GM18505 (cell line): Measurements from ENCODE around the gene SEMA3A.

Source experiments
- ATAC-seq: cut with Tn5 transposase; IDR thresholded peaks from one replicate; pipeline ENCODE4 v1.9.1; 2021; ENCODE audit not compliant: unreplicated experiment
- POLR2A ChIP-seq: IDR thresholded peaks from 4 replicates; pipeline ENCODE4 v1.6.1; 2011; ENCODE audit warnings: borderline replicate concordance; ENCODE audit not compliant: insufficient read depth, insufficient read length; ENCODE audit errors: extremely low read depth

SEMA3A gene

DNA sequence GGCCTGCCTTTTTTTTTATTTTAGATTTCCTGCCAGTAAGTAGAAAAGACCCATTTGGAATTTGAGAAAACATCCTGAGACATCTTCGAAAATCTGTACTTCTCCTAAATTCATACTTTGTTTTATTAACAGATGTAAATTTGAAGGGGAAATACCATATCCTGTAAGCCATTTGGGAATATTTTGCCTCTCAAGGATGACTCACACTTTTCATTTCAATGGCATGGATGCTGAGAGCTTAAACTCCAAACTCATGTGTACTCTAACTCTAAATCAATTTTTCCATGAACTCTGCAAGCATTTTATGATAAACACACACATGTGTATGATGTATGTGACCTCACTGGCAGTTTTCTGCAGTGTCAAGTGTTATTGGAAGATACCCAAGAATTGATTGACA is 89.0 kb downstream of the SEMA3A start:
- ATAC-seq: no peak

DNA sequence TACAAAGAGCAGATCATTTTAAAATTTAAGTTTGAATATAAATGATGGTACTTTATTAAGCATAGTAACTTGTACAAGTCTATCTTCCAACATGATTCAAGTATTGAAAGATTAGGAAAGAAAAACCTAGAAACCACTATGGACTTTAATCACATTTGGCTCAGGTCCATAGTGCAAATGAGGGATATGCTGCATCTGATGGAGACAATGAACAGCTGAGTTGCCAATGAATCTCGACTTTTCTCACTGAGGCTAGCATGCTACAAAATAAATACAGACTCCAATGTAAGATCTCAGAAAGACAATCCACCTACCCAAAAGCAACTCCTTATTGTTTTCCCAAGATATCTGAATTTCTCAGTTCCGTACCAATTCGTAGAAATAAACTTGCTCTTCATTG is 89.8 kb downstream of the SEMA3A start:
- TF ChIP-seq POLR2A: no peak

More for the DNA sequence above, 89.0 kb downstream of the SEMA3A start:
- TF ChIP-seq POLR2A: no peak

DNA sequence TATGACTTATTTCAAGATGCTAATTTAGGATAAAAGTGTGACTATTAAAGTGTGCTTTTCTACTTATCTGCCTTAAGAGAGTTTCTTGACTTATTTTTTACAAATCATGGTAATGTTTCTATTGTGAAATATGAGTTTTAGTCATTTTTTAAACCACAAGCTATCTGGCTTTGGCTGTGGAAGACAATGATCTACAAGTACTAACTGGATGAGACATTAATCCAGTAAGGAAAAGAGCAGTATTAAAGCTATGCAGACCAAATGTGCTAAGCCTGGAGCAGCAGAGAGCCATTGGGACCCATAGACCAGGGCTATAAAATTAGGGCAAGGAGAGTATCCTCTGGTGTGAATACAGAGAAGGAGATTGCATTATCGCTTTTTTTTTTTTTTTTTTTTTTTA is 92.4 kb downstream of the SEMA3A start:
- no peak for ATAC-seq

More for the DNA sequence above, 89.8 kb downstream of the SEMA3A start:
- ATAC-seq: no peak

DNA sequence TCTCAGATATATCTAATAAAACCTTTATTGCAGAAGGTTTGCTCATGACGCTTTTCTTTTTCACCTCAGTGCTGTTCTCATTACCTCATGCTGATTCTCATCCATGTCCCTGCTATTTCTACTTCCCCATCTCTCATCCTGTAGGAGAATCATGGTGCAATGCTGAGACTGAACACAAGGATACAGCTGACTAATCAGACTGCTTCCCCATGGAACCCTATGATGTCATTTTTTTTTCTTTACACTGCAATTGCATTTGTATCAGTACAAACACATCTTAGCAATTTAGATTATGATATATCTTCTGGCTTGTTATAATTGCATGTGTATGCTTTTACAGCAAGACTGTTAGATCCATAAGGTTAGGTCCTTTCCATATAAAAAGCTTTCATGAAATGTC is 93.7 kb downstream of the SEMA3A start:
- TF ChIP-seq POLR2A: no peak
- ATAC-seq: no peak

More for the DNA sequence above, 92.4 kb downstream of the SEMA3A start:
- no peak for TF ChIP-seq POLR2A

DNA sequence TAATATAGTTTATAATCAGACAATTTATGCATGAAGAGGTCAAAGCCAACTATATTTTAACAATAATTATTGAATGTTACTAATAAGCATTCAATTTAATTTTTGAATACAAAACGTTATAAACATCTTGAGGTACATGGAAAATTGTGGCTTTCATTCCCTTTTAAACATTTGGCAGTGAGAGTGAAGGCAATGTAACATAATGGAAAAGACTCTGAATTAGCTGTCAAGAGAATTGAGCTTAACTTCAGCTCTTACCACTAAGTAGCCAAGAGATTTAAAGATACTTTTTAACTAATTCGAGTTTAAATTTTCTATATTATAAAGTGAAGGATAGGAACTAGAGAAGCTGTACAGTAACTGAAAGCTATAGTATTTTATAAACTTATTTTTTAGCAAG is 98.6 kb downstream of the SEMA3A start:
- TF ChIP-seq POLR2A: no peak
- ATAC-seq: no peak

DNA sequence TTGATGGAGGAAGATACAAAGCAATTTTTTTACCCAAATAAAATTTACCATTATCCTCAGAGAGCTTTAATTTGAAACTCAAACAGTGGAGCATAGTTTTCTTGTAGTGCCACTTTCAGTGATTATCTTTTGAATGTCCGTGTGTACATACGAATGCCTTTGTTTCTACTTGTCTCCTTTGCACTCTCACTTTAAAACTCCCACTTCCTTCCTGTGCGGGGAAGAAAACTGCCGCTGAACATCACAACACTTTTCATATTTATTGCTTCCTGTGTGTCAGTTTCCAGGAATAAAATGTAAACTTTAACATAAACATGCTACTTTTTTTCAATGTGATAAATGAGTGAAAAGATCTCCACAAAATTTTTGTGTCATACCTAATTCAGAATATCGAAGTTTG is 102.4 kb downstream of the SEMA3A start:
- TF ChIP-seq POLR2A: no peak
- no peak for ATAC-seq

DNA sequence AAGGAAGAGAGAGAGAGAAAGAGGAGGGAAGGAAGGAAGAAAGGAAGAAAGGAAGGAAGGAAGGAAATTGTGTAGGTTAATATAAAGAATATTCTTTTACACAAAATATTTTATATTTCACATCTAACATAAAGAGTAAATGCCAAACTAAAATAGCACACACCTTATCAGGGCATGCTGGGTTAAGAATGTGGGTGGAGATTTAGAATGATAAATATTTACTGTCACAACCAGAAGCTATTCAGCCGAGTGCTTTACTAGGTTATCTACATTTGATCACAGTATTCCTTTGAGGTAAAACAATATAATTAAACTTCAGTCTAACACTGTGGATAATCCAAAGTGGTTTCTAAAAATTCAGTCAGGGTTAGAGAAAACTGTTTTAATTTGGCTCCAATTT is 103.3 kb downstream of the SEMA3A start:
- no peak for ATAC-seq
- TF ChIP-seq POLR2A: no peak

DNA sequence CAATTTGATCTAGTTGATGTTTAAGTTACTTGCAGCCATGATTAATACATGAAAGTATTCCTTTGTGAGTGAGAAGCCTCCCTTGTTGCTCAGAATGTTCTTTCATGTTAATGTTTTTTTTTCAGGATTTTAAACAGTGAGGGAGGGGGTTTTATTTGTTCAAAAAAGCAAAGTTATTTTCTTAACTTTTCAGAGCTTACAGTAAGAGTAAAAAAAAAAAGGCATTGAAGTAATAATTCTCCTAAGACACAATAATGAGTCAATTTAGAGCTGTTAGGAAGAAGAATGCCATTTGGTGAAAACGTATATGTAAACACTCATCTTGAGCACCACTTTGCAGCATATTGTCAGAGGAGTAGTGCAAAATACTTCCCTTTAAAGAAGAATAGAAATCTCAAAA is 105.8 kb downstream of the SEMA3A start:
- no peak for TF ChIP-seq POLR2A
- no peak for ATAC-seq

DNA sequence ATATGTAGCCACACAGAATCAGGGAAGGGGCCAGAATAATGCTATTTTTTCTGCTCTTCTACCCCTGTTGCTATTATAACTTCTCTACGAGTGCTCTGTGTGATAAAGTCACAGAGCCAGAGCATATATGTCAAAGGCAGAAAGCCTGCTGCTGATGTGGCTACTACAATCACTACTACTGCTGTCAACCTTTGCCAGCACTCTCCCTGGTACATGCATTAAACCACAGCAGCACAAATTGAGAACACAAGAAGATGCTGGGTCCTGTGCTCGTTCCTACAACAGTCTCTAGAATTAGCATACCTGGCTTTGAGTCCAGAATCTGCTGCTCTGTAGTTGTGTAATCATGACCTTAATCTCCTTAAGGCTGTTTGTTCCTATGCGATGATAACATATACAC is 108.6 kb downstream of the SEMA3A start:
- TF ChIP-seq POLR2A: no peak
- ATAC-seq: no peak

DNA sequence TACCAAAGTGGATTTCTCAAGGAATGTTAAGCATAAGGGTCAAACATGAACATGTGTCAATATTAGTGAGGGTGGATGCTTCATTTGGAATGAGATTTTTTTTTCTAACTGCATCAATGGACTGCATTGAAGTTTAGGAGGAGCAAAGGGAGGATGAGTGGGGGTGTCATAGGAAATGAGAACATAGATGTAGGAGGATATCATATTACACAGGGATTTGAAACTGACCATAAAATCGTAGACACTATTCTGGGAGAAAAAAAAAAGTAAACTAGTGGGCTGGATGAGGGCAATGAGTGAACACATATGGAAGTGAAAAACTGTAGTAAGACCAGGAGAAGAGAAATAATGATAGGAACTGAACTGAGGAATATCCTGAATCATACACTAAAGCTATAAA is 109.4 kb downstream of the SEMA3A start:
- TF ChIP-seq POLR2A: no peak
- no peak for ATAC-seq

DNA sequence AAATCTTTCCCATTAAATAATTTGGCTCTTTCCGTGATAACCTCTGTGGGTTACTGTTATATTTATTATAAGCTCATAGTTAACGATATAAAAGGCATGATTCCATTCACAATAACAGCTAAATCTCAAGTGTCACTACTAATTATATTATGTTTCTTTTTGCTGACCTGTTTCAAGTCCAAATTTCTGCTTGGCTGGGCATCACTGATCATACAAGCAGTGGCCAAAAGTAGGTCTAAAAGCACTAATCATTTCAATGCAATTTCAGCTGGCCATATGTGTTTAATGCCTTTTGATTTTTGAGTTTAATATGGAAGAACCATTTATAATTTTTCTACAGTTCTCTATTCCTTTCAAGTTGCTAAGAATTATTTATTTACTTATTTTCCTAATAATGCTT is 110.7 kb downstream of the SEMA3A start:
- no peak for ATAC-seq
- no peak for TF ChIP-seq POLR2A

DNA sequence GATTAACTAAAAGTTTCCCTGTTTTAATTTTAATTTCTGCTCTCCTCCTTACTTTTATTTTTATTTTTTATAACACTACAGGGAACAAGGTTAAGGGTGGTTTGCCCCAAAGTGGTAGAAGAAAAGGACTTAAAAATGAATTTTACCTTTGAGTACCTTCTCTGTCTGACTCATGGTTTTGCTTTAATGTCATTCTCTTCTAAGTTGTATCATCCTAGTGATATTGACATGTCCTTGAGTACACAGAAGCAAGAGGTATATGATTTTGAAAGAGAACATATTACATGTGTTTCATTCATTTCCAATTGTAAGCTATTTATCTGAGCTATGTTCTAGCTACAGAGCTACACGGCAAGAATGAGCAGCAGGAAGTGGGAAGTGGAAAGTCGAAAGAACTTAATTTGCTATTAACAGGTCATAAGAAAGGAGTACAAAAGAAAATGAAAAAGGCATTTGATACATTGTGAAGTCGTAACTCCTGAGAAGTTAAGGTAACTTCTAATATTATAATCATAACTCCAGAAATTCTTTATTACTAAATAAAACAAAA is 112.5 kb downstream of the SEMA3A start:
- no peak for TF ChIP-seq POLR2A
- ATAC-seq: no peak

DNA sequence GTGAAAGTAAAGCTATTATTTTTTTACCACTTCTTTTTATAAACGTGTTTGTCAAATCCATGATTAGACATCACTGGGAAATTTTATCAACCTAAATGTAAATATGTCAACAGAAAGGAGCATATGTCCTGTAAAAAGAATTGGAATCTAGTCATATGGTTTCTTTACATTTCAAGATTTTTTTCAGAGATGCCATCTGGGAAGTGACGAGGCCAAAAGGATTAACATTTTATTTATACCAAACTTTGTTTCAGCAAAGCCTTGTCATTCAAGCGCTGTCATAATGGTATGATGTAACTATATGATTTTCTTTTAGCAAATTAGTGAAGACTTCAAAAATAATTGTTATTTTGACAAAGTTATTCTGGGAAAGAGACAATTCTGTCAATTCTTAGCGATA is 117.3 kb downstream of the SEMA3A start:
- ATAC-seq: no peak
- no peak for TF ChIP-seq POLR2A

DNA sequence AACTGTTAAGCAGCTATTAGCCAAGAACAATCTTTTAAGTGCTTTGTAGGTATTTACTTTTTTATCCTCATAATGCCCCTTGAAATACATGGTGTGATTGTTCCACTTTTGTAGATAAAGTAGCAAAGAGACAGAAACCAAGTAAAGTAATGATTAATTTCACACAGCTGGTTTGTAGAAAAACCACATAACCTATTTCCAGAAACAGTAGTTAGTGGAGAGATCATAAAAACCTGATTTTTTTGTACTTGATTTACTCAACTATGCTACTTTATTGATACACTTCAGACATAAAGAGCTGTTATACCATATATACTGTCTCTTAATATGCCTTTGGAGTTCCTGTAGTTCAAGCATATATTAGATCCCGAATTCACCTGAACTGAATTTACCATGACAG is 118.4 kb downstream of the SEMA3A start:
- TF ChIP-seq POLR2A: no peak
- no peak for ATAC-seq

DNA sequence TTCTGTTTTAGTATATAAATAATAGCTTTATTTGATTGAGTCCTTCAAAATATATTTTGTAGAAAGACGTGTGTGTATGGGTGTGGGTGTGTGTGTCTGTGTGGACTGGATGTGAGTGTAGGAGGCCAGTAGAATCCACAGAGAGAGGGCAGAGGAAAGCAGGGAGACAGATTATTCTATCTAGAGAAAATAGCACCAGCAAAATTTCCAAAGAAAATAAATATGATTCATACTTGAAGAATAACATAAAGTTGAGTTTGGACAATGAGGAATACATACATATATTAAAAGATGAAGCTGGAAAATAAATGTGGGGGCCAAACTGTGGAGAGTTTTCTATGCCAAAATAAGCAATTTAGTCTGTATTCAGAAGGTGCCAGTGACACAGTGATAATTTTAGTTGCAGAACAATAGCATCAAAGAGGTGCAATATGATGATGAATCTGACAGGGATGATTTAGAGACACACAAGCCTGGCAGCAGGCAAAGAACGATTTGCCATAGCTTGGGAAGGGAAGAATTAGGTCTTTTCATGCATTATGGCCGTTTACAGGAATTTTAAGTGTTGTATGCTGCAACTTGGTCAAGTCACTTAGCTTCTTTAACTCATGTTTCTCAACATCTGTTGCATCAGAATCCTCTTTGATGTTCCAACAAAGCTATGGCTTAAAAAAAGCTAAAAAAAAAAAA is 121.3 kb downstream of the SEMA3A start:
- TF ChIP-seq POLR2A: no peak
- ATAC-seq: no peak

DNA sequence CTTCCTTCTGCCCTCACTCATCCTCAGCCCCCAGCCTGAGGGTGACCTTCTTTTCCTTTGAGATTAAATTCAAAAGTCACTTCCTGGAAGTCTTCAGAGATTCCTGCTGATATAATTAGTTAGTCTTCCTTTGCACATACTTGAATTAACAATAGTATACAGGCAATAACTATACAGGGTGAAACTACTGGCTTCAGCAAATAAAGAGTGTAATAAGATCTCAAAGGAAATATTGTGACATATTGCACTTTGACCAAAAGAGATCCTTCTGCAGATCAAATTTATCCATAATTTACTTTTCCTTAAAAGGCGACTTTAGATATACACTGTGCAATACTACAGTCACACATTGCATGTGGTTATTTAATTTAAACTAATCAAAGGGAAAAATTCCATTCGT is 123.8 kb downstream of the SEMA3A start:
- TF ChIP-seq POLR2A: no peak
- ATAC-seq: no peak

DNA sequence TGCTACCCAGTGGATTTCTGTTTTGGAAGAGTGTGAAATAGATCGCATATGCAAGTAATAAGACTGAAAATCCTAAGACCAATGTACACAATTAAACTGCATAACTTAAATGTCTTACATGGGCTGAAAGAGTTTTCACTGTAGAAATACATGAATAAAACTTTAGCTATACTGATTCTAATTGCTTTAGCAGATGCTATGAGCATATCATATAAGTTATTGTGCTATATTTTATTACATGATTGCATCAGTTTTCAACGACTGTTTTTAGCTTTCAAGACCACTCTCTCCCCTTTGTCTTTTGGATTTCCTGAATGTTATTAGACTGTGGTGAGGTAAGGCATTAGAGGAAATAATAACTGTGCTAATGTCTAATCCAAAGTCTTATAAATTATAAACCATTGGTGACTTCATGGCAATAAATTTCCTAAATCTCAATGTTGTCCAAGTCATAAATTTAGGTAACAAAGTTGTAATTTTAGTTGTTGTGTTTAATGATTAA is 124.5 kb downstream of the SEMA3A start:
- TF ChIP-seq POLR2A: no peak
- no peak for ATAC-seq
